Muscle of arm (tissue), 12 donors: ENCODE measurements around the gene CMYA5. TPM values are rescaled to one million over a fixed set of nuclear protein-coding genes. Genes with fewer than 3 reads are reported as not detected.

Experiments used
- DNase-seq: peaks from one replicate; pipeline ENCODE4 v3.0.0-alpha.2; 2013
- polyA plus RNA-seq, 12 donors: library from polyadenylated mRNA; unstranded; fragments of 120-200 nt; gene quantifications; one replicate each; pipeline ENCODE4 v1.2.1, GENCODE V29; 2013; ENCODE audit not compliant: insufficient read length in 12 of 12

Gene CMYA5
- polyA plus RNA-seq, 12 donors: 62.8 to 304 (median 224) TPM; not detected in 1

DNA sequence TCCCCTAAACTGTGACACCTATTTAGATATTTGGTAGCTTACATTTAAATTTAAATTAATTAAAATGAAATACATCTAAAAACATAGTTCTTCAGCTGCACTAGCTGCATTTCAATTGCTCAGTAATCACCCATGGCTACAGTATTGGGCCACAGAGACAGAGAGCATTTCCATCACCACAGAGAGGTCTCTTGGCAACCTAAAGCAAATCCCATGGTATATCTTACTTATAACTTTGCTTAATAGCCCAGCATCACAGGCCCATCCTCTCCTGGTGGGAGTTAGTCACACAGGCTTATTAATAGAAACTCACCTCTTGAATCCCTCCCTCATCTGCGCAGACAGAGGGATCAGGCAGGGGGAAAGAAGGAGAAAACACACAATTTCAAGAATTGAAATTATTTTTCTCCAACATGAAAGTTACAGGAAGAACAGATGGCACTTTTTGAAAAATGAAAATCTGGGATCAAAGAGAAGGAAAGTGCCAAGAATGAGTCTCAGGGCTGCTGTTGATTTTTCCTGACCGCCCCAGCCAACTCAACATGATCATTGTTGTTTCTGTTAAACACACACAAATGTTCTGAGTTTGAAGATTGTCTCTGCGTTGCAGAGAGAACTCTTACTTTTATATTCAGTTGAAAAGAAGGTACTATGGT lies 144.6 kb downstream of the CMYA5 start:
- DNase-seq: no peak

DNA sequence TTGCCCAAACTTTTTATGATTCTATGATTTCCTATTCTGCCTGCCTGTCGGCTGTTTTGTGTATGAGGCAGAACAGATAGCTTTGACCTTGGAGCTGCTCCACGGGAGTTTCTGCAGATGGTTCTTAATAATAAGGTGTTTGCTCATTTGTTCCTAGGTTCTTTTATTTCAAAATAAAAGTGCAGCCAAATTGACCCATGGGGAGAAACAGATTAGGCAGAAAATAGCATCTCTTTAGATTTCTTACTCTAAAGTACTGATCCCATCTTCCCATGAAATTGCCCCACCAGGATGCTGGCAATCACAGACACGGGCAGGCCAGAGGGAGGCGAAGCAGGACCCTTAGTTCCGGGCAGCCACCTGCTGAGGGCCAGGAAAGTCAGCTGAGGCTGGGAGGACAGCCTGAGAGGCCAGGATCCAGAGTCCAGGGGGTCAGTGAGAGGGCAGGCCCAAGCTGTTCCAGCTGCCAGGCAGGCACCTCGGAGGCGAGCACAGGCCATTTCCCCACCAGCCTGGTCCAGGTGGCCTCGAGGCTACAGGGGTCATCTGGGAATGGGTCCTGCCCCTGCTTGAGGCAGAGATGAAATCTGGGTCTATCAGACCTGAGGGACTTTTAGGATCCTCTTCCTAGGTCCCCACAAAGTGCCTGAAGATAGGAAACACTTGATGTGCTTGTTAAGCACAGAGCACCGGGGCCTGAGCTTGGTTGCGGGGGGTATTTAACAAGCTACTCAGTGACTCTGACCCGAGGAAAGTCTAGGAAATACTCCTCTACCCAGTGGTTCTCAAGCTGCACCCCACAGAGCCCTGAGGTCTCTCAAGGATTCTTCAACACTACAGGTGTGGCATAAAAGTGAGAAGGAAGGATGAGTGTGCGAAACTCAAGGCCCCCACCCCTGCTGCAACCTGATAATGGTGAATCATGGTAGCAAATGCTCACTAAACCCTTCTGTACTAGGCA lies 145.4 kb downstream of the CMYA5 start:
- DNase-seq: no peak

DNA sequence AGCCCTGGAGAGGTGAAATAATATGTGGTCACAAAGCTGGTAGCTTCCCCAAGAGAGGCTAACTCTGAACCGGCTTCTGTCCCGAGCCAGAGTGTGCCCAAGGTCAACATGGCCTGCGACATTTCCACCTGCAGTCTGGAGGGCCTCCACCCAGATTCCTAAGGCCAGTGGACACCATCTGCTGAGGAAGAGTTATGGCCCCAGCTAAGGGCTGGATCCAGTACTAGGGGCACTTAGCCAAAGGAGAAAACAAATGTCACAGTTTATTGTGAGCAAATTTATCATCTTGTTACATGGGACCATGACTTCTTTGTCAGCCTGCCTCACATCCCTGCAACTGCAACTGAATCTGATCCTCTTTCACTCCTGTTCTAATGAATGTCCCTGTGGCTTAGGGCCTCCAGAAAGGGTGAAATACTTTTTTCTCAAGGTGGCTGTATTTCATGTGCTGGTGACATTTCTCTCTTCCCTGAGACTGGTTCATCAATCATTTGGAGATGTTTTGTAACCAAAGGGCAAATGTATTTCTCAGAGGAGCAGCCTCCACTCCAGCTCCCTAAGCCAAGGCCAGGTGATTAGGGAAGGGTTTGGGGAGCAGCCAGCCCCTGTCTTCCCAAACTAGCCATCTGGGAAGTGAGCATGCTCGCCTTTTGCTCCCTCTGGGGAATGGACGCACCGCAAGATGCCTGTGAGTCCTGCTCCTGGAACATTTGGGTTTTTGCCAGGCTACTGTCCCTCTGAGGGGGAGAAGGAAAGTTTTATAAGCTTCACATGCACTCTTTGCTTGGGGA lies 148.3 kb downstream of the CMYA5 start:
- peak; percentile 70 for DNase-seq

DNA sequence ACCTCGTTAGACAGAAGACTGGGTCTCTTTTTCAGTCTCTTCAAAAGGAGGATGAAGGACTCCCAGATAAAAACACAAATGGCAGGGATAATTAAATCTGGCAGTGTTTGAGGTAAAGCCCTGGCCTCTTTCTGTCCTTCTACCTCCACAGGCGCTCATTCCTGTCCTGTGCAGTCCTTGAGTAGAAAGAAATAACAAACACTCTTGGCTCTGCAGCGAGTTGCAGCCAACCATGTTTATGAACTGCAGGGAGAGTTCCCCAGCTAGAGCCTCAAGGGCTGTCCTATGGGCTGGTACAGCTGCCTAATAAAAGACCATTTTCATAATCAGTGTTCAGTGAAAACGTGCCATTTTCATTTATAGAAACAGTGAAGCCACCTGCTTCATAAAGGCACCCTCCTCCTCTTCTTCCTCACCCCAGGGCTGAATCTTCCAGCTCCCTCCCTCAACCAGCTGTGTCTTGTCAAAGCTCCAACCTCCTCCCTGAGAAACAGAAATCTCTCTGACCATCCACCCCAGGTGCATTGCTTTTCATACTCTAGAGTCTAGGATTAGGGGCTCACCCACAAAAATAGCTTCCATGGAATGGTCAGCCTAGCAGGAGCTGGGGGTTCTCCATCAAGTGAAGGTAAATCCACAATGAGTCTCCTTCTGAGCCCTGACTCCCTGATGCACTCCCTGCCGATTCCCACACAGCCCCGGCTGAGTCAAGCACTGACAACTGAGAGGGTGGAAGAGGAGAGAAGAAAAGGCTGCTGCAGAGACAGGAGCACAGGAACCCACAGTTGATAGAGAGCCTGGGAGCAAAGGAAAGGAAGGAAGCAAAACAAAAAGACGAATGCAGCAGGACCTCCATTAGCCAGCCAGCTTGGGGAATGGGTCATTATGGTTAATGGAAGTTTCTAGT lies 150.7 kb downstream of the CMYA5 start:
- DNase-seq: no peak

DNA sequence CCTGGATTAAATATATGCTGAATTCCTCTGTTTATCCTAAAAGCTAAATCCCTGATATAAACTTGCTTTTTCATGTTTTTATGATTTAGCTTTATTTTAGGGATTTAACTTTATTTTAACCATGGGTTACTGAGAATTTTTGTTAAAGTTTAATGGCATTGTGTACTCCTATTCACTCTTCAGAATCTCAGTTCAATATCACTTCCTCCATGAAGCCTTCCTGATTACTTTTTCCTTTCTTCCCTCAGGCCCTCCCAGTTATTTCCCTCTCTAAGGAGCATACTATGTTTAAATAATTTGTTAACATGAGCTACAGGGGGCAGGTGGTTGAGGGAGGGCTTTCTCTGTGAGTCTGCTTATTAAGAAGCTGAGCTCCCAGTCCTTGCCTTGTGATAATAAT lies 151.5 kb downstream of the CMYA5 start:
- DNase-seq: no peak

DNA sequence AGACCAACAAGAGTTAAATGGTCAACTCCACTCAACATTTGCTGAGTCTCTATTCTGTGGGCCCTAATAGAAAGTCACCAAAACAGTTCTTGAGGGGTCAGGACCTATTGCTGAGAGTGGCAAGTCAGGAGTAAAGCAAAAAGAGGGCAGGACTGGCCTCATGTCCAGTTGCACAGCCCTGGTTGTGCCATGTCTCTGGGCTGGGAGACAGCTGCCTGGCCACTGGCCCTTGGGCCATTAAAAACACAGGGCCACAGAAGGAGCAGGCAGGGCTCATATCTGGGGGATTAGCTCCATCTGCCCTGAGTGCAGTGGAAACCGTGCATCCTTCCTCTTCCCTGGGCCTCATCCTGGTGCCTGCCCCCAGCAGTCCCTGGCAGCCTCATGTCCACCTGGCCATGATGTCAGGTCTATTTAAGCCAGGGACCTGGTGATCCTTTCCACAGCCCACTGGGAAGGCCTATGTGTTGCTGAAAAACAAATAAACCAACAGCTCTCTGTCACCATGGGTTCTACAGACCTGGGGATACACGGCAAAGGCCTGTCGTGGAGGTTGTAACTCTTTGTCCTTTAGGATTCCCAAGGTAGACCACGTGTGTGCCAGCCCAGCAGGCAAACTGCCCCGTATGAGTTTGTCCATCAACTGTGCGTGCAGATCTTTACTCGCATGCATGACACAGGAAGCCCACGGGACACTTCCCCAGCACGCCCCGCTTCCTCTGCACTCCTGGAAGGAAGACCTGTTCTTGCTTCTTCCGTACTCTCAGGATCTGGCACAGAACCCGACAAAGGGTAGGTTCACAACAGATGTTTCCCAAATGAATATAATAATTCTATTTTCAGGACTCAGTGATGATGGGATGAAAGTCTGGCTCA lies 152.6 kb downstream of the CMYA5 start:
- DNase-seq: no peak

DNA sequence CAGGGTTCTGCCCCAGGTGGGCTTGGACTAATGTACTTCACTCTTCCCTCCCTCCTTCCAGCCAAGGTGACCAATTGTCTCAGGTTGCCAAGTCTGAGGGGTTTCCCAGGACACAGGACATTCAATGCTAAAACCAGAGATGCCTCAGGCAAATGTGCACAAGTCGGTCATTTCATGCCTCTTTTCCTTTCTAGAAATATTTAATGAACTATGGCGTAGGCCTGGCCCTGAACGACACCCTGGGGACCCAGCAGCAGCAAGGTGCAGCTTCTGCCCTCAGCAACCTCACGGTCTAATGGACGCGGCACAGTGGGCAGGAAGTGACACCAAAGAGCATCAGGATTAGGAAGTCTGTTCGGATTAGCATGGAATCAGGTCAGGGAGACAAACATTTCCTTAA lies 153.4 kb downstream of the CMYA5 start:
- no peak for DNase-seq

DNA sequence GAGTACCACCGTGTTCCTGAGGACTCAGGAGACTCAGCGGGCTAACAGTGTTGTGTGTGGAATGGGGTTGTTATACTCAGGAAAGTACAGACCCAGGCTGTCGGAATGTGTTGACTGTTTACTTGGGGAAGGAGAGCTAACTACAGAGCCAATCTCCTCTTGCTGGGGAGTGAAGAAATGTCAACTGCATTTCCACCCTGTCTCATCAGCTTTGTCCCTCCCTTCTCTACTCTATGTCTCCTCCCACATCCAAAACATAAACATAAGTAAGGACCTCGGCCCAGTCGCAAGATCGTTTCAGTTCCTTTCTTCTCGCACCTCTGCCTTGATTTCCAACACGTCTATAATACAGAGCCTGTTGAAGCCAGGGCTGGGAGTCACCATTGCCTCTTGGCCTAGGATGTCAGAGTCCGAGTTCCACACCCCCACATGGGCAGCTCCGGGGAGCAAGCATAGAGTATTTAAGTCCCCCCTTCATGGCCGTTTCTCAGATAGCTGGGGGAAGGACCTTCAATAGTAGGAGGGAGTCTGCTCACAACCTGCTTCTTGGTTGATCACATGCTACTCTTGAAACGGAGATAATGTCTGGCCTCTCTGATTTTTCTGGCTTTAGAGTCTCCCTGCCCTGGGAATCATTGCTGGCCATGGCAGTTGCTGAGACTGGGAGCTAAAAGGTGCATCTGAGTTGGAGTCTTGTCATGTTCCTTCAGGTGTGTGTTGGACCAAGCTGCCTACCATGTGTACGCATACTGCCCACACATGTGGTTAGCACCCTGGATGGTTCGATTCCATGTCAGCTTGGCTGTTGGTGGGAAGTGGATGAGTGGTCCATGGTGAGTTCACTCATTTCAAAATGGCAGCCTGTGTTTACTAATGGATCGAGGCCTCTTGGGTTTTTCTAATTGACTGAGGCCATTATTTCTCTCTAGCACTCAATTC lies 154.1 kb downstream of the CMYA5 start:
- no peak for DNase-seq

DNA sequence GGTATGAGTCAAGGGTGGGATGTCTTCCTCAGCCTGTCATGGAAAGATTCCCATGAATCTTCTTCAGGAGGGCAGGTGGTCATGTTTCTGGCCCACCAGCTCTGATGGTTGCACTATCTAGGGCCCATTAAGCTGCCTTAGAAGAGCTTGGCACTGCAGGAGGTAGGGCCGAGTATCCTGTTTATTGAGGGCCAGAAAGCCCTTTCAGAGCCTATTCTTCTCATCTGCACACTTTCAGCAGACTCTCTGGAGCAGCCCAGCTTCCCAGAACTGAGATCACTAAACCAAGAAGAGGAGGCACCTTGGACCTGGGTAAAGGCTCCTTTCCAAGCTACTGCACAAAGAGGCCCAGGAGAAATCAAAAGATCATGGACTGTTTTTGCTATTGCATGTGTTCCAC lies 154.9 kb downstream of the CMYA5 start:
- DNase-seq: no peak

DNA sequence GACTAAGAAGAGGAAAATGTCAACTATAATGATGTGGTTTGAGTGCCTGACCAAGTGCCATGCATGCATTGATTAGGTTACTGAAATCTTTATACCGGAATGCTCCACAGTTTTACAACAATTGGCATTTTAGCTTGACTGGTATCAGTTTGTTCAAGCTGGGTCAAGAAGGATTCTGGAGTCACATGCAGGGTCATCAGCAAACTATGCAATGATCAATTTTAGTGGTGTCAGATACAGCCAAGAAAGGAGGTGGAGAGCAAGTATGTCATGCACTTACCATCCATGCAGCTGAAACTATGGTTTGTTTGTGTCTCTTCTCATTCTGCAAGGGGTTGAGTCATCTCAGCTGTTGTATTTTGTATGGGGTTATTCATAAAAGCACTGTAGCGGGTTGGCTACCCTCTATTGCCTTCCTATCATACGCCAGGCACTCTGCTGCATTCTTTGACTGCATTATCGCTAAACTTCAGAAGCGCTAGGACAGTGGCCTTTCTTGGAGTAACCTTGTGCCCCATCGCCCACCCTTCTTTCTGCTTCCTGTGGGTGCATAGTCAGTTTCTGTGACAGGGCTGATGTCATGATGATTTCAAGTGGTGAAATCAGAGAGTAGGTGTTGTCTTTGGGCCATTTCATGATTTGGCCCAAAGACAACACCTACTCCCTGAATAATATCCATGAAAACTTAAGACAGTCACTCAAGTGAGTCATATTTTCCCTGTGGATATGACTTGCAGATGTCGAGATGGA lies 156.0 kb downstream of the CMYA5 start:
- DNase-seq: no peak

DNA sequence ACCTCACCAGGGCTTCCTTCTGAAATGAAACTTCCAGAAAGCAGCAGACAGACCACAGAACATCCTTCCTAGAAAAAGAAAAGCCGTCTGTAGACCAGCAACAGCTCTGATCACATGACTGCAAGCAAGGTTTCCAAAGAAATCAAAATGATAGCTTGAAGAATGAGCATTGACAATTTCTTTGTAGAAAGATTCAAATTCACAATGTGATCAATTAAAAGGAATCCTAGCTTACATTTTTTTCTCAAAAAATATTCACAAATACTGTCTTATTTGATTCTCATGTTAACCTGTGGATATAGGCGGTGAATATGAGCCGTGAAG lies 156.5 kb downstream of the CMYA5 start:
- no peak for DNase-seq

DNA sequence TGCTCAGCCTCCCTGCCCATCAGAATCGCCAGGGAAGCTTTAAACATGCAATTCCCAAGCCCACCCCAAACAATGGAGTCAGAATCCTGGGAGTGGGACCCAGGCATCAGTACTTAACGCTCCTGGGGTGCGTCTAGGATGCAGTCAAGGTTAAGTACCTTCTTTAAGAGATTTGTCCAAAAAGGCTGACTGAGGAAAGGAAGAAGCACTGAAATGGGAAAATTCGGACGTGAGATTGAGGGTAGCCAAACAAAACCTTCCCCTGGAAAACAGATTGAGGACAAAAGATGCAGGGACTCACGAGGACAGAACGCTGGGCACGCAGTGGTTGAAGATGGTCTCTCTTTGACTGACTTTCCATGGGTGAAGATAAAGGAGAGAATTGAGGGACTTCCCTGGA lies 157.9 kb downstream of the CMYA5 start:
- no peak for DNase-seq

DNA sequence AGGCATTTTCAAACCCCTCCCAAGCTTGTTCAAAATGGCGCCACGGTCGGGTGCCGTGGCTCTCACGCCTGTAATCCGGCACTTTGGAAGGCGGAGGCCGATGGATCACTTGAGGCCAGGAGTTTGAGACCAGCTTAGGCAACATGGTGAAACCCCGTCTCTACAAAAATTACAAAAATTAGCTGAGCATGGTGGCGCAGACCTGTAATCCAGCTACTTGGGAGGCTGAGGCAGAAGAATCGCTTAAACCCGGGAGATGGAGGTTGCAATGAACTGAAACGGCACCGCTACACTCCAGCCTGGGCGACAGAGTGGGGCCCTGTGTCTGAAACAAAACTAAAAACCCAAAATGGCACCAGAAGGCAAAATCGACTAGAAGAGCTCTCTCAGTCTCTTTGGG lies 159.4 kb downstream of the CMYA5 start:
- DNase-seq: no peak

Other genes starting within 250 kb of the CMYA5 start
- gene HOMER1, start 175.7 kb upstream of the CMYA5 start, polyA plus RNA-seq: 10 to 100 TPM in 11 of 12 donors, not detected in 1; 10.5 to 43.3 (median 34.3) TPM
- 10 to 100 TPM in 11 of 12 donors, not detected in 1; 20.3 to 64.5 (median 38.1) TPM for gene TENT2, start 77.4 kb upstream of the CMYA5 start, polyA plus RNA-seq